Progenitor cell of endocrine pancreas (in vitro differentiated cells): ENCODE results near the gene GOLM1. TPM values are rescaled to one million over a fixed set of nuclear protein-coding genes. Genes with fewer than 3 reads are reported as not detected.

Experiments used
- DNase-seq: peaks from one replicate; pipeline ENCODE4 v3.0.0; 2021; ENCODE audit warnings: low spot score; ENCODE audit not compliant: unreplicated experiment
- H3K27ac Mint-ChIP-seq: 2 replicates; pipeline ENCODE4 v1.8.0; 2021; ENCODE audit warnings: mild to moderate bottlenecking, moderate library complexity, mixed read lengths
- H3K27me3 Mint-ChIP-seq: 2 replicates; pipeline ENCODE4 v1.8.0; 2021; ENCODE audit warnings: mixed read lengths
- H3K36me3 Mint-ChIP-seq: 2 replicates; pipeline ENCODE4 v1.8.0; 2022; ENCODE audit warnings: mixed read lengths; ENCODE audit not compliant: insufficient read depth
- H3K4me1 Mint-ChIP-seq: 2 replicates; pipeline ENCODE4 v1.8.0; 2021; ENCODE audit warnings: low read depth, mixed read lengths
- H3K4me3 Mint-ChIP-seq: 2 replicates; pipeline ENCODE4 v1.8.0; 2021; ENCODE audit warnings: low read depth, mild to moderate bottlenecking, moderate library complexity, mixed read lengths
- H3K9me3 Mint-ChIP-seq: 2 replicates; pipeline ENCODE4 v1.8.0; 2021; ENCODE audit warnings: low read depth, mixed read lengths
- CTCF ChIP-seq: fragments of 200-600 bp; sonication (generic); IDR thresholded peaks from one replicate; pipeline ENCODE4 v1.5.0; 2021; ENCODE audit warnings: antibody characterized with exemption, mild to moderate bottlenecking; ENCODE audit not compliant: unreplicated experiment
- total RNA-seq: library from RNA; stranded (reverse); gene quantifications from 2 replicates; pipeline ENCODE4 v1.2.1, GENCODE V29; 2021

Gene GOLM1
- total RNA-seq, 1 donor from 2014 or later, result 104 TPM

GRCh38 chr9:86134361-86134760, 35.0 kb upstream of the GOLM1 start:
- no peak for TF ChIP-seq CTCF
- Mint-ChIP-seq H3K36me3 (no peaks in the 10 kb centered on the region), H3K4me1 (peaks cover 6% of the 10 kb centered on the region), H3K27ac (no peak overlapping the region), H3K9me3 (no peaks in the 10 kb centered on the region), H3K27me3 (peaks cover 46% of the 10 kb centered on the region), H3K4me3 (no peak overlapping the region)
- DNase-seq, result no peak

GRCh38 chr9:86128235-86128822, 29.0 kb upstream of the GOLM1 start:
- Mint-ChIP-seq H3K9me3 (no peaks in the 10 kb centered on the region), H3K4me1 (peaks cover 33% of the 10 kb centered on the region), H3K36me3 (no peaks in the 10 kb centered on the region), H3K27ac (peak overlapping the region; percentile 2), H3K4me3 (no peak overlapping the region), H3K27me3 (peaks cover 41% of the 10 kb centered on the region)
- TF ChIP-seq CTCF, result no peak
- no peak for DNase-seq

- Mint-ChIP-seq H3K9me3 (no peaks in the 10 kb centered on the region), H3K36me3 (no peaks in the 10 kb centered on the region), H3K4me1 (peaks cover 33% of the 10 kb centered on the region), H3K4me3 (peak overlapping the region; percentile 17), H3K27ac (peak overlapping the region; percentile 98), H3K27me3 (peaks cover 38% of the 10 kb centered on the region)
- no peak for TF ChIP-seq CTCF
- DNase-seq, result peak; percentile 75
Observed at GRCh38 chr9:86126998-86127972, 27.9 kb upstream of the GOLM1 start.

GRCh38 chr9:86122311-86122710, 23.0 kb upstream of the GOLM1 start:
- Mint-ChIP-seq H3K36me3 (no peaks in the 10 kb centered on the region), H3K4me3 (no peak overlapping the region), H3K9me3 (no peaks in the 10 kb centered on the region), H3K4me1 (peaks cover 18% of the 10 kb centered on the region), H3K27me3 (peaks cover 28% of the 10 kb centered on the region), H3K27ac (no peak overlapping the region)
- no peak for TF ChIP-seq CTCF
- no peak for DNase-seq

GRCh38 chr9:86119457-86119856, 20.1 kb upstream of the GOLM1 start:
- Mint-ChIP-seq H3K9me3 (no peaks in the 10 kb centered on the region), H3K27ac (no peak overlapping the region), H3K36me3 (no peaks in the 10 kb centered on the region), H3K4me3 (no peak overlapping the region), H3K4me1 (peaks cover 7% of the 10 kb centered on the region), H3K27me3 (peaks cover 41% of the 10 kb centered on the region)
- TF ChIP-seq CTCF, result no peak
- no peak for DNase-seq
